GM23338 (cell line): Measurements from ENCODE around the gene DPH7.

ENCODE experiments used
- CREB1 ChIP-seq: fragments of 250-450 bp; sonication (Bioruptor Pico); IDR thresholded peaks from 2 replicates; pipeline ENCODE4 v1.5.0; 2020; ENCODE audit warnings: low read depth, mild to moderate bottlenecking, moderate library complexity
- CTCF ChIP-seq, 2 experiments: fragments of 200-600 bp in 1 of 2; sonication (generic) in 1 of 2; conservative IDR thresholded peaks; 2 replicates each; pipeline versions ENCODE4 v1.5.1 to v1.6.1; 2016 to 2017; ENCODE audit warnings: antibody characterized with exemption in 2 of 2, low read depth in 2 of 2, mild to moderate bottlenecking in 2 of 2, moderate library complexity in 1 of 2
- EZH2phosphoT487 ChIP-seq: fragments of 200-600 bp; sonication (generic); IDR thresholded peaks from one replicate; pipeline ENCODE4 v1.8.1; 2018; ENCODE audit warnings: antibody characterized with exemption; ENCODE audit not compliant: unreplicated experiment
- POLR2AphosphoS5 ChIP-seq: IDR thresholded peaks from 2 replicates; pipeline ENCODE4 v1.6.1; 2016; ENCODE audit warnings: antibody characterized with exemption, low read depth
- REST ChIP-seq: IDR thresholded peaks from one replicate; pipeline ENCODE4 v1.6.1; 2018; ENCODE audit warnings: antibody characterized with exemption; ENCODE audit not compliant: unreplicated experiment

- TF ChIP-seq CTCF (conservative IDR thresholded peaks at IDR 0.05; ENCODE audit: low read depth in 2 of 2), result no peak
- no peak for TF ChIP-seq POLR2AphosphoS5
- no peak for TF ChIP-seq CREB1 (CRISPR knock-in tag)
- no peak for TF ChIP-seq EZH2phosphoT487
- no peak for TF ChIP-seq REST
Measured at GRCh38 chr9:137583957-137584356, 5.2 kb upstream of the DPH7 start.
